Gastrocnemius medialis (tissue), 4 donors: ENCODE data around the gene SLC25A47. TPM values are rescaled to one million over a fixed set of nuclear protein-coding genes. Genes with fewer than 3 reads are reported as not detected.

Source experiments
- ATAC-seq, 2 donors: fragments of 150-250 bp; one replicate each; pipeline ENCODE4 v1.9.1; 2016
- DNase-seq, 2 donors: peaks; one replicate each; pipeline ENCODE4 v3.0.0-alpha.2; 2019
- H3K27ac ChIP-seq, 4 donors: fragments of 200-600 bp; sonication (generic); 1 replicate in 1 of 4; 2 replicates in 3 of 4; pipeline ENCODE4 v1.5.1; 2016 to 2018; ENCODE audit warnings: mild to moderate bottlenecking in 2 of 4, moderate library complexity in 1 of 4
- H3K27me3 ChIP-seq, 3 donors: fragments of 200-600 bp; sonication (generic) in 2 of 3; 1 replicate in 1 of 3; 2 replicates in 2 of 3; pipeline versions ENCODE4 v1.5.1 to v1.6.0; 2016 to 2019; ENCODE audit warnings: mild to moderate bottlenecking in 1 of 3, moderate library complexity in 1 of 3
- H3K36me3 ChIP-seq, 2 donors: fragments of 200-600 bp; sonication (generic) in 1 of 2; one replicate each; pipeline ENCODE4 v1.5.1; 2017 to 2018
- H3K4me1 ChIP-seq, 2 donors: fragments of 200-600 bp; sonication (generic) in 1 of 2; one replicate each; pipeline ENCODE4 v1.5.1; 2016 to 2017; ENCODE audit warnings: mild to moderate bottlenecking in 2 of 2
- H3K4me3 ChIP-seq, 4 donors: fragments of 200-600 bp; sonication (generic) in 3 of 4; 1 replicate in 1 of 4; 2 replicates in 3 of 4; pipeline ENCODE4 v1.5.1; 2016 to 2019; ENCODE audit warnings: mild to moderate bottlenecking in 2 of 4
- H3K9me3 ChIP-seq, 3 donors: fragments of 200-600 bp; sonication (generic) in 2 of 3; 1 replicate in 1 of 3; 2 replicates in 2 of 3; pipeline ENCODE4 v1.5.1; 2016 to 2019
- POLR2A ChIP-seq, 2 donors: fragments of 450-650 bp; IDR thresholded peaks; one replicate each; pipeline ENCODE4 v1.6.1; 2017; ENCODE audit warnings: antibody characterized with exemption in 2 of 2, mild to moderate bottlenecking in 2 of 2, moderate library complexity in 2 of 2
- in situ Hi-C, 4 donors: fragments of 200-750 bp; cut with MboI; loops; one replicate each; pipeline versions ENCODE4 v1.15.0 to v1.8.0; 2017; ENCODE audit warnings: low sequenced_read_pairs in 4 of 4
- intact Hi-C: fragments of 100-400 bp; cut with DNase I; formaldehyde crosslinking; loops from one replicate; pipeline ENCODE4 v1.15.1; 2023; ENCODE audit warnings: low total_unique reads
- total RNA-seq, 4 donors: library from RNA; depleted of rRNA; stranded (reverse); fragments of >200 nt; gene quantifications; one replicate each; pipeline versions ENCODE4 v1.1.0 to v1.2.3, GENCODE V29; 2016
- TF ChIP-seq, protein P1 (sequence below), 5 experiments: fragments of 450-650 bp in 3 of 5; fragments of 200-600 bp in 2 of 5; sonication (generic) in 2 of 5; IDR thresholded peaks in 4 of 5; conservative IDR thresholded peaks in 1 of 5; 1 replicate in 4 of 5; 2 replicates in 1 of 5; pipeline ENCODE4 v1.5.1; 2016 to 2019; ENCODE audit warnings: antibody characterized with exemption in 5 of 5, mild to moderate bottlenecking in 3 of 5, moderate library complexity in 3 of 5

Gene SLC25A47
- total RNA-seq, 4 donors from 2014 or later: 0.46 to 1.3 TPM; not detected in 2

DNA sequence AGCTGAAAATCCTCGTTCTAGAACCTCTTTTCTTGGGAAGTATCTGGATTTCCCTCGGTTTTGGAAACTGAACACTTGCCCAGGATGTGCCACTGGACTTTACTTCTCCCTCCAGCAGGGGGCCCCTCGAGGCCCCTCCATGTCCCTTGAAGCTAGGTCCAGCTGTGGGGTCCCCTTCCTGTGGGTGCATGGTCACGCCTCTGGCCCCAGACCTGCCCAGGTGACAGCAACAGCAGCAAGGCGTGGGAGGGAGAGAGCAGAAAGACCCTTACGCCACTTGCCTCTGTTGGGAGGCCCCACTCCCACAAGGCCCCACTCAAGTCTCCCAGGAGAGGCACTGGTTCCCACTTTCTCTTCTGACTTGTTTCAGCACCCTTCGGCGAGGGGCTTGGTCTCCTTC lies 20.0 kb upstream of the SLC25A47 start:
- in situ Hi-C loops (no loop called here), intact Hi-C loops (no loop called here)
- Histone ChIP-seq H3K9me3 (no peaks in the 10 kb centered on the region), H3K36me3 (no peaks in the 10 kb centered on the region), H3K4me1 (peaks cover 16 to 17% of the 10 kb centered on the region in 2 donors), H3K4me3 (no peak overlapping the region), H3K27me3 (no peaks in the 10 kb centered on the region), H3K27ac (no peak overlapping the region)
- no peak for DNase-seq
- ATAC-seq: no peak
- TF ChIP-seq, protein P1, sequence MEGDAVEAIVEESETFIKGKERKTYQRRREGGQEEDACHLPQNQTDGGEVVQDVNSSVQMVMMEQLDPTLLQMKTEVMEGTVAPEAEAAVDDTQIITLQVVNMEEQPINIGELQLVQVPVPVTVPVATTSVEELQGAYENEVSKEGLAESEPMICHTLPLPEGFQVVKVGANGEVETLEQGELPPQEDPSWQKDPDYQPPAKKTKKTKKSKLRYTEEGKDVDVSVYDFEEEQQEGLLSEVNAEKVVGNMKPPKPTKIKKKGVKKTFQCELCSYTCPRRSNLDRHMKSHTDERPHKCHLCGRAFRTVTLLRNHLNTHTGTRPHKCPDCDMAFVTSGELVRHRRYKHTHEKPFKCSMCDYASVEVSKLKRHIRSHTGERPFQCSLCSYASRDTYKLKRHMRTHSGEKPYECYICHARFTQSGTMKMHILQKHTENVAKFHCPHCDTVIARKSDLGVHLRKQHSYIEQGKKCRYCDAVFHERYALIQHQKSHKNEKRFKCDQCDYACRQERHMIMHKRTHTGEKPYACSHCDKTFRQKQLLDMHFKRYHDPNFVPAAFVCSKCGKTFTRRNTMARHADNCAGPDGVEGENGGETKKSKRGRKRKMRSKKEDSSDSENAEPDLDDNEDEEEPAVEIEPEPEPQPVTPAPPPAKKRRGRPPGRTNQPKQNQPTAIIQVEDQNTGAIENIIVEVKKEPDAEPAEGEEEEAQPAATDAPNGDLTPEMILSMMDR (IDR thresholded peaks at IDR 0.05 in 4 of 5, conservative IDR thresholded peaks at IDR 0.05 in 1 of 5): peak; percentile 16 to 57 (median 43)
- TF ChIP-seq POLR2A (IDR thresholded peaks at IDR 0.05): no peak

DNA sequence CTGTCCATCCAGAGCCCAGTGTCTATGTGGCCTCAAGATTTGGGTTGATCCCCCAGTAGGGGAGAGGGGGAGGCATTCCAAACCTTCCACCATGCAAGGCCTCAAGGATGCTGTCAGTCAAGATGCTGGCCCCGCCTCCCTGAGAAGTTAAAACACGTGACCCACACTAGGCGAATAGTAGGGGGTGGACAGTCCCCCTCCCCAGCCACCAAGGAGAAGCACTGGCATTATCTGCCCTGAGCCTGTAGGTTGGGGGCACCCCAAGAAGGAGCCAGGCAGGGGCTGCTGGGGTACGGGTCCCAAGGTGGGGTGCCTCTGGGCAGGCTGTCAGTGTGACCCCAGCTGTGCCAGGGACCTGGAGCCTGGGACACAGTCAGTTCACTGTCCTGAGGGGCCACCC lies 19.2 kb upstream of the SLC25A47 start:
- H3K4me3 ChIP-seq: no peak overlapping the region
- in situ Hi-C loops (no loop called here), intact Hi-C loops (loop anchor here (2.0 kb wide), 1 partner anchor 19 kb away; no protein-coding TSS in a partner anchor)
- H3K36me3 ChIP-seq: no peaks in the 10 kb centered on the region
- H3K27ac ChIP-seq: no peak overlapping the region
- H3K4me1 ChIP-seq: peaks cover 10 to 21% of the 10 kb centered on the region in 2 donors
- ATAC-seq: no peak
- DNase-seq: no peak
- TF ChIP-seq, protein P1 (IDR thresholded peaks at IDR 0.05 in 4 of 5, conservative IDR thresholded peaks at IDR 0.05 in 1 of 5): no peak
- TF ChIP-seq POLR2A (IDR thresholded peaks at IDR 0.05): no peak
- H3K9me3 ChIP-seq: no peaks in the 10 kb centered on the region
- no peaks in the 10 kb centered on the region for H3K27me3 ChIP-seq

DNA sequence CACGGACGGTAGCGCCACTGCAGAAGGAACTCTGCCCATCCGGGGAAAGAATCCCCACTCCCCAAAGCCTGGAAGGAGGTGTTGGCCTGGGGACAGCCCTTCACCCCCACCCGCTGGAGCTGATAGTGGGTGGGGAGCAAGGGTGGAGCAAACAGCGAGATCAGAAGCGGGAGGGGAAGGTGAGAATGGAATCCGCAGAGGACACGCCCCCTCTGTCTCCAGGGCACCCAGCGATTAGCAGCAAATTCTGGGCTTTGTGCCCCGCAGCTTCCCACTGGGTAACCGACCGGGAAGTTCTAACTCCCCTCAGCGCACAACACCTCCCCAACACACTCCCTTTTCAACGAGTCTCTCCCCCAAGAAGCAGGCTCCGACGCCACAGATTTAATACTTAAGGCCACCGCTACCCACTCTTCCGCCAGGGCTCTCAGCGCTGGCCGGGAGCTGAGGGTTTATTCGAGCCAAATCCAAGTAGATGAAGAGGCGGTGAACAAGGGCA lies 18.3 kb upstream of the SLC25A47 start:
- Histone ChIP-seq H3K36me3 (no peaks in the 10 kb centered on the region), H3K9me3 (no peaks in the 10 kb centered on the region), H3K4me3 (peak overlapping the region; percentile 68 to 98 (median 87)), H3K27ac (peak overlapping the region; percentile 79 to 96 (median 94)), H3K27me3 (no peaks in the 10 kb centered on the region), H3K4me1 (peaks cover 10 to 27% of the 10 kb centered on the region in 2 donors)
- no peak for TF ChIP-seq POLR2A (IDR thresholded peaks at IDR 0.05)
- TF ChIP-seq, protein P1 (IDR thresholded peaks at IDR 0.05 in 4 of 5, conservative IDR thresholded peaks at IDR 0.05 in 1 of 5): no peak
- intact Hi-C loops (loop anchor here (2.0 kb wide), 1 partner anchor 20 kb away; no protein-coding TSS in a partner anchor), in situ Hi-C loops (no loop called here)
- ATAC-seq (no peak), DNase-seq (no peak)

DNA sequence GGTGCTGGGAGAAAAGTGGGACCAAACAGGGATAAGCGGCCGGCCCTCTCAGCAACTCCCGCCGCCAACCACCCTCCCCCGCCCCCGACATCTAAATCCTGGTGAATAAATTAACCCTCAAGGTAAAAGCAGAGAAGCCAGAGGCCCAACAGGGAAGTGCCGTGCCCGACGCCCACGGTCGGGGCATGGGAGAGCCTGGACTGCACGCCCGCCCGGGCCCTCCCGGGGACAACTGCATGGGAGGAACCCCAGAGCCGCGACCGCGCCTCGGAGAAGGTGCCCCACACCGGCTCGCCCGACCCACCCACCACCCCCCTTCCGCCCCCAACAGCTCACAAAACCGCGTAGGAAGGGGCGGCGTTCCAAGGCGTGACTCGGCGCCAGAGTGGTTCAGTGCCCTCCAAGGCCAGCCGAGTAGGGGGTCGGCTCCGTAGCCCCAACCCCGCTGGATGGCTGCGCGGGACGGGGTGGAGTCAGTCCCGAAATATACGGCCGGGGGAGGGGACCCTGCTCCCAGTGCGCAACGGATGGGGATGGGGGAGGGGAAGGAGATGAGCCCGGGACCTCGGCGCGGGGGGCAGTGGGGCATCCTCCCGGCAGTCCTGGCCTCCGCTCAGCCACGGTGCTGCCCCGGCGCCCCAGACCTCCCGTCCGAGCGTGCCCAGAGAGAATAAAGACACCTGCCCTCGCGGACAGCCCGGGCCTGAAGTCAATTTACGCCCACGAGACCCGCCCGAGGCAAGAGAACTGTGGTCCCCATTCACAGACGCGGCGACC lies 17.6 kb upstream of the SLC25A47 start:
- TF ChIP-seq POLR2A (IDR thresholded peaks at IDR 0.05): no peak
- TF ChIP-seq, protein P1 (IDR thresholded peaks at IDR 0.05 in 4 of 5, conservative IDR thresholded peaks at IDR 0.05 in 1 of 5): no peak
- ATAC-seq: peak; percentile 6 to 14

More for the DNA sequence above, 17.6 kb upstream of the SLC25A47 start:
- in situ Hi-C loops: no loop called here
- Histone ChIP-seq H3K27ac (peak overlapping the region; percentile 79 to 96 (median 94)), H3K36me3 (no peaks in the 10 kb centered on the region), H3K4me1 (peaks cover 10 to 27% of the 10 kb centered on the region in 2 donors), H3K9me3 (no peaks in the 10 kb centered on the region), H3K4me3 (peak overlapping the region; percentile 68 to 98 (median 87)), H3K27me3 (no peaks in the 10 kb centered on the region)
- intact Hi-C loops: loop anchor here (1.0 to 2.0 kb wide), 3 partner anchors 21 to 71 kb away; partner anchors contain the start of gene WDR25
- DNase-seq: peak in 1 of 2 donors; percentile 36
